C4-2B (cell line): Measurements from ENCODE around the gene BRPF1.

ENCODE experiments used
- ZFX ChIP-seq: fragments of 450-650 bp; IDR thresholded peaks from 2 replicates; pipeline ENCODE4 v1.6.1; 2017
- TF ChIP-seq, protein P1 (sequence below): fragments of 450-650 bp; conservative IDR thresholded peaks from 2 replicates; pipeline ENCODE4 v1.5.1; 2017; ENCODE audit warnings: mild to moderate bottlenecking

DNA sequence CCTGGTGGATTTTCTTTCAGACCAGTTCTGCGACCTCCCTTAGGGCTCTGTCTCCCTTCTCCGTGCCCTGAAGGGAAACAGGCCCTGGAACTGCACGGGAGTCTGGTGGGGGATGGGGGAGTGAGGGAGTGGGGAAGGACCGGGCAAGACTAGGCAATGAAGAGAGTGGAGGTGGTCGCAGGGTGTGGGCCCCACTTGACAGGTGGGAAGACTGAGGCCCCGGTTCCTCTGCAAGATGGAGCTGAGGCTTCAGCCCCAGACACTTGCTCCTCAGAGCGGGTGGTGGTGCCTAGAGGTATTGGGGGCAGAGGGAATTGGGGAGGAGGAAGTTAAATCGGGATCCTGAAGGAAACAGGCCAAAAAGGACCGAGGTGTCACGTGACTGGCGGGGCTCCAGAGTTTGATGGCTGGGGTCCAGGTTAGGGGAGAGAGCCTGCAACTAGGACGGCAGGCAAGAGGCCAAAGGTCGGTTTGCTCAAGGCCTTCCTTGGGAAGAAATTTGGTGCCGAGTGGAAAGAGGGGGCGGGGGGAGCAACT, 38.8 kb downstream of the BRPF1 start:
- TF ChIP-seq, protein P1, sequence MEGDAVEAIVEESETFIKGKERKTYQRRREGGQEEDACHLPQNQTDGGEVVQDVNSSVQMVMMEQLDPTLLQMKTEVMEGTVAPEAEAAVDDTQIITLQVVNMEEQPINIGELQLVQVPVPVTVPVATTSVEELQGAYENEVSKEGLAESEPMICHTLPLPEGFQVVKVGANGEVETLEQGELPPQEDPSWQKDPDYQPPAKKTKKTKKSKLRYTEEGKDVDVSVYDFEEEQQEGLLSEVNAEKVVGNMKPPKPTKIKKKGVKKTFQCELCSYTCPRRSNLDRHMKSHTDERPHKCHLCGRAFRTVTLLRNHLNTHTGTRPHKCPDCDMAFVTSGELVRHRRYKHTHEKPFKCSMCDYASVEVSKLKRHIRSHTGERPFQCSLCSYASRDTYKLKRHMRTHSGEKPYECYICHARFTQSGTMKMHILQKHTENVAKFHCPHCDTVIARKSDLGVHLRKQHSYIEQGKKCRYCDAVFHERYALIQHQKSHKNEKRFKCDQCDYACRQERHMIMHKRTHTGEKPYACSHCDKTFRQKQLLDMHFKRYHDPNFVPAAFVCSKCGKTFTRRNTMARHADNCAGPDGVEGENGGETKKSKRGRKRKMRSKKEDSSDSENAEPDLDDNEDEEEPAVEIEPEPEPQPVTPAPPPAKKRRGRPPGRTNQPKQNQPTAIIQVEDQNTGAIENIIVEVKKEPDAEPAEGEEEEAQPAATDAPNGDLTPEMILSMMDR: no peak
- no peak for TF ChIP-seq ZFX
